Measurements from ENCODE around the gene MAP3K5.

DNA sequence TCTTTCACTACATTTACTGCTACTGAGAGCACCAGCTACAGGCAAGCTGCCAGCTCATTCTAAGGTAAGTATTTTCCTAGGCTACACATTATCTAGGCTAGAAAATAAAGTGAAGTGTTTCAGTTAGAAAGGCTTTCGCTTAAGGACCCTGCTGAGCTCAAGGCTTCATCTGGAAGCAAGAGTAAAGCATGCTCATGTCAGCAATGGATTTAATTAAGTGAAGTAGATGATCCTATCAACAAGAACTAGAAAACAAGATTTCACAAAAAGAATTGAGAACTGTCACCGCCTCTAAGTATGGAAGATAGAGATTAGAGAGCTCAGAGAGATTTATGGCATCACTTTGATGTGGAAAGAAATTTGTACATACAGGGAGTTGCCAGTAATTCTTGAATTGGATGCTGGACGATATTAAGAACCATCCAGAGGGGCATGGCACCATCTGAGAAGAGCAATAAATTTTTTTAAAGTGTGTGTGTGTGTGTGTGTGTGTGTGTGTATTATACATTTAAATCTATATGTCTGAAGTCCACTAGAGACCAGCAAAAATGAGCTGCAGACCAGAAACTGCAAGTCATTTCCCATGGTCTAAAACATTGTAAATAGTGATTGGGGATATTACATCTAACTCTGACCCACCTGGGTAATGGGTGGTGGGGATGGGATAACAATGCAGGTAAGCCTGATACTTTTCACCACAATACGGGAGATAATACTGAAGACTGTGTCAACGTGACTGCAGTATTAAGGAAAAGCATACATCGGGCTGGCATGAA lies 136.8 kb downstream of the MAP3K5 start:
- no peak for TF ChIP-seq CTCF (IDR thresholded peaks at IDR 0.05)
- TF ChIP-seq POLR2A (IDR thresholded peaks at IDR 0.05): no peak
- no peak for TF ChIP-seq EP300 (IDR thresholded peaks at IDR 0.05)

Data from sigmoid colon (tissue), 4 donors.